Measurements from ENCODE around the gene SBF2.
"Not testable (repeated sequence)": the region's sequence is repeated elsewhere in the genome, so short reads cannot be mapped to it uniquely, and the experiment has no call there.

SBF2 gene

GRCh38 chr11:10108915-10109680 is 184.9 kb downstream of the SBF2 start:
- no peak for DNase-seq

GRCh38 chr11:10107497-10107896 is 186.5 kb downstream of the SBF2 start:
- no peak for DNase-seq

DNA sequence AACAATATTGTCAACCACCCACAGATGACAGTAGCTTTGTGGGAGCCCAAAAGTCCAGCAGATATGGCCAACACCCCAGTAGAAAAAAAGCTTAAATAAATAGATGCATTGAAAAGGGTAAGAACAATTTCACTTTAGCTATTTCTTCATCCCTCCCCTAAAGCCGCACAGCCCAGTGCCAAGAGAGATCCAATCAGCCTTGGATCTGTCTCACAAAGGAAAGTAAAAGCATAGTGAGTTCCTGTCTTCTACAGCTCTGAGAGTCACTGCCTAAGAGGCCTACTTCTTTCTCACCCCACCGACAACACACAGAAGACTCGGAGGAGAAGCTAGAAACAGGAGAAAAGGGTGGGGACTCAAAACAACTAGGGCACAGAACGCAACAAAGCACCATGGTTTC is 196.4 kb downstream of the SBF2 start:
- DNase-seq, result no peak

DNA sequence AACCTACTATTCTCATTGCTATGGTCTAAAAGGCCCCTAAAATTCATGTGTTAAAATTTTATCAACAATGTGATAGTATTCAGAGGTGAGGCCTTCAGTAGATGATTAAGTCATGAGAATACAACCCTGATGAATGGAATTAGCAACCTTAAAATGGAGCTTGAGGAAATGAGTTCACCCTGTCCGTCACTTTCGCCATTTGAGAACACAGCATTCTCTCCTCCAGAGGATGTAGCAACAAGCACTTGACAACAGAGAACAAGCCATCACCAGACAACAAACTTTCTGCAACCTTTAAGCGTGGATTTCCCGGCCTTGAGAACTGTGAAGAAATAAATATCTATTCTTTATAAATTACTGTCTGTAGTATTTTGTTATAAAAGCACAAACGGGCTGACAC is 197.0 kb downstream of the SBF2 start:
- no peak for DNase-seq

DNA sequence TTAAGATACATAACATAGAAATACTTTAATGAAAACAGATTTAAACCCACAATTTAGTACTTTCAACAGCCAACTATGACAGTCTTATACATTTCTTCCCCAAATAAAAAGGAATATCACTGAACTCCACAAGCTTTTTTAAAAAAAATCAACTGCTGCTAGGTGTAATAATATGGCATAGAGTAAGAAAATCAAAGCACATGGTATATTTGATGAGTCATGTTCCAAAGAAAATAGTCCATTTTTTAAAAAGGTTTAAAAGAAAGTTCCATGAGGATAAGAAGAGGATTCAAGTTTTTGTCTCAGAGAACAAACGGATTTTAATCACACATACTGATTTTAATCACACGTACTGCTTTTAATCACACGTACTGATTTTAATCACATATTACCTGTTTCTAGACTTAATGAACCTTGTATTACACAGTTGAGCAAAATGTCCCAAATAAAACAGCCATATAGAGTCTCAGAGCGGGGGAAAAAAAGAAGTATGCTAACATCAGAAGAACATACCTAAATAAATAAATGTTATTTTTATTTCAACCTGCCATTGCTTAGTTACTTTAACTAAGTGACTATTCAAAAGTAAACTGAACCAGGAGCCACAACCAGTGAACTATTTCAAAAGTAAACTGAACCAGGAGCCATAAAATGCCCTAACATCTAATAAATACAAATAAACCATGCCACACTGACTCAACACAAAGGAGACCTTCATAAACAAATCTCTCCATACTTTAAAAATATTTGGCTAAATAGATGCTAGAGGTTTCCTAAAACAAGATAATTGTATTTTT is 198.4 kb downstream of the SBF2 start:
- no peak for DNase-seq

- DNase-seq, result no peak
Observed at GRCh38 chr11:10092426-10092825, 201.6 kb downstream of the SBF2 start.

GRCh38 chr11:10091314-10092045 is 202.5 kb downstream of the SBF2 start:
- DNase-seq, result peak; percentile 4

DNA sequence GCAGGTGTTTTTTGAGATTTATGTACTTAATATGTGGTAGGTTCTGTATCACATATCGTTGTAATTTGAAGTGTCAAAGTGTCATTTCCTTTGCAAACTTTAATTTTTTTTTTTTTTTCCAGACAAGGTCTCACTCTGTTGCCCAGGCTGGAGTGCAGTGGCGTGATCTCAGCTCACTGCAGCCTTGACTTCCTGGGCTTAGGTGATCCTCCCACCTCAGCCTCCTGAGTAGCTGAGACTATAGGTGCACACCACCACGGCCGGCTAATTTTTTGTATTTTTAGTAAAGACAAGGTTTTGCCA is 206.1 kb downstream of the SBF2 start:
- DNase-seq, result not testable (repeated sequence)

GRCh38 chr11:10087186-10087922 is 206.7 kb downstream of the SBF2 start:
- DNase-seq, result no peak

DNA sequence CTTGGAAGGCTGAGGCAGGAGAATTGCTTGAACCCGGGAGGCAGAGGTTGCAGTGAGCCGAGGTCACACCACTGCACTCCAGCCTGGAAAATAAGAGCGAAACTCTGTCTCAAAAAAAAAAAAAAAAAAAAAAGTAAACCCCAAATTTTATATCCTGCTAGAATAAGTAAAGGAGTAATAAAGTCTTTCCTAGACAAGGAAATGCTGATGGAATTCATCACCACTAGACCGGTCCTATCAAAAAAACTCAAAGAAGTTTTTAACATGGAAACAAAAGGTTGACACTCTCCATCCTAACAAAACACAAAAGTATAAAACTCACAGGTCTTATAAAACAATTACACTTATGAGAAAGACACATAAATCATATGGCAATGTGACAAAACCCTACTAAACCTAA is 213.9 kb downstream of the SBF2 start:
- DNase-seq, result no peak

DNA sequence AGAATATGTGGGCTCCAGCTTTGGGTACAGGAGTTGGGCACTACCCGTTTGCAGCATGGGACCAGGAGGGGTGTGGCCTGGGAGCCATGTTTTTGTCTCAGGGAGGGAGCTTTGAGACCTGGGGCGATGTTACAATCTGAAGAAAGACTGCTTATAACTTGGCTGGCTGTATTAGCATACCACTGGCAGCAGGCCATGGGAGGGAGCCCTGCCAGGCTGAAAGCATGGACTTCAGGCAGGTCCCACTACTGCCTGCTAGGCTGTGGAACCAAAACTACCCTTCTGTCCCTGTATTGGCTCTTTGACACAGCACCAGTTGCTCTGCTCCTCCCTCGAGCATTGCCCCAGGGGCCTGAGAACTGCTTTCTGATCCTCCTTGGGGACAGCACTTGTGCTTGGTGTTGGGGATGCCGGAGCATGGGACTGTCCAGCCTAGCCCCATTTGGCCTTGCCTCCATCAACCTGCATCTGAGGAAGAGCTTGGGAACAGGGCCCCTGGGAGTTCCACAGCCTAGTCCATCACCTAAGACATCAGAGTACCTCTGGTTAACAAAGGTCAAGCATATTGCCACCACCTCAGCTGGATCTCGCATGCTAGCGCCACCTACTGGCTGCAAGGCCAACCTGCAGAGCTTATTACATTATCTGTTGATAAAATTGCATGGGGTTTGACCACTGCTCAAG is 217.4 kb downstream of the SBF2 start:
- no peak for DNase-seq

DNA sequence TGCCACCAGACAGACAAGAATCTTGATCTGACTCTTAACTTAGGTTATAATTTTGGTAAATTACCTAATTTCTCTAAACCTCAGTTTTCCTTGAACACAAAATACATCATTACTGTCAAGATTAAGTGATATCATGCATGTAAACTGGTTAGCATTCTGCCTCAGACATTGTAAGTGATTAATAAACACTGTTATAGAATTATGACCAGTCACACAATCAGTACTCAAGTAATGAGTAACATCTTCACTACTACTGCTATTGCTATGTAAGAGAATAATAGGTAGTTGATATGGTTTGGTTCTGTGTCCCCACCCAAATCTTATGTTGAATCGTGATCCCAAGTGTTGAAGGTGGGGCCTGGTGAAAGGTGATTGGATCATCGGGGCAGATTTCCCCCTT is 218.9 kb downstream of the SBF2 start:
- DNase-seq, result no peak

DNA sequence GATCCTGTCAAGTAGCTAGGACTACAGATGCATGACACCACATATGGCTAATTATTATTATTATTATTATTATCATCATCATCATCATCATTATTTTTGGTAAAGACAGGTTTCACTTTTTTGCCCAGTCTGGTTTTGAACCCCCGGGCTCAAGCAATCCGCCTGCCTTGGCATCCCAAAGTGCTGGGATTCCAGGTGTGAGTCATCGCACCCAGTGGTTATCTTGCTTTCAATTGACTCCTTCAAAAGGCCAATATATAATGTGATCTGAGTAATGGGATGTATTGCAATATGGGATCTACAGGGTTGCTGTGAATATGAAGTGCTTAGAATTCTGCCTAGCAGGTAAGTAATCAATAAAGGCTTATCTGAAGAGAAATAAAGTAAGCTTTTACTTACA is 221.2 kb downstream of the SBF2 start:
- DNase-seq, result no peak

DNA sequence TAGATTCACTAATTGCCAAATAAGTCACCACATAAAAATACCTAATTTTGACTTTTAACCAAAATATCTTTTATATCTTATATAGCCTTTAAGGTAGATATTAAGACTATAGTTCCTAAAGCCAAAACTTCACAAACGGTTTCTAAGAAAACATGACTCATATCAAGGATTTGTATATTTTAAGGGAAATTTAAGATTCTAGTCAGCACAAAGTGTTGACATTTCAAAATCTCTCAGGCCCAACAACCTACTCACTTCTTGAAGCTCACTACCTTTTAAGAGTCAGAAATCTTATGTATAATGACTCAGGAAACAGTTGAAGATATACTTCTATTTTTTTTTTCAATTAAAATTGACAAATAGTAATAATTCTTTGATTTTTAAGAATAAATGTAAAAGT is 221.9 kb downstream of the SBF2 start:
- DNase-seq, result no peak

DNA sequence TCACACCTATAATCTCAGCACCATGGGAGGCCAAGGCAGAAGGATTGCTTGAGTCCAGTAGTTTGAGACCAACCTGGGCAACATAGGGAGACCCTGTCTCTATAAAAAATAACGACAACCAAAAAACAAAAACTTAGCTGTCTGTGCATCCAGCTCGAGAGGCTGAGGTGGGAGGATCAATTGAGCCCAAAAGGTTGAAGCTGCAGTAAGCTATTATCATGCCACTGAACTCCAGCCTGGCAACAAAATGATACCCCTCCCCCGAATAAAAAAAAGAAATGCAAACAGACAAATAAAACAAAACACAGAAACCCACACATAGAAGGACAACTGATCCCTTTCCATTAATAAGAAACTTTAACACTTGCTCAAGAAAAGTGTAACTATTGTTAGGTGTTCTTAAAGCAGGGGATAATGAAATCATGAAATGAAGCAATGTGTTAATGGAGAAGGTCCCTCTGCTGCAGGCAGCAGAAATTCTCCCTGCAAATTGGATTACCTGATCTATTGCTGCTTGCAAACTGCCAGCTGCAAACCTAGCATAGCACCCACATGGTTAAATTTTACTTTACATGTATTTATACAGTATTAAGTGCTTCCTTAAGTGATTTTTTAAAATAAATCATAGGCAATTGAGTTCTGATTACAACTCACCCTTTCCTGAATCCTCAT is 226.3 kb downstream of the SBF2 start:
- DNase-seq, result no peak

DNA sequence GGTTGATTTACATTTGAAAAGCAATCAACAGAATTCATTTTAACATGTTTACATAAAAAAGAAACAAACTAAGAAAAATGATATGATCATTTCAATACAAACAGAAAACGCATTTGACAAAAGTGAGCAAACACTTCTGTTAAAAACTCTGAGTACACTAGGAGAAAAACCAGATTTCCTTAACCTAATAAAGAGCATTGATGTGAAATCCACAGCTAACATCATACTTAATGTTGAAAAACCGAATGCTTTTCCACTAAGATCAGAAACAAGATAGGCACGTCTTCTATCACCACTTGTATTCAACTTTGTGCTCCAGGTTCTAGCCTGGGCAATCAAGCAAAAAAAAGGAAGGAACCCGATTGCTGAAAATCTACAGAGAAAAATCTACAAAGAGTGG is 227.6 kb downstream of the SBF2 start:
- no peak for DNase-seq

- DNase-seq, result no peak
Observed at GRCh38 chr11:10064828-10065227, 229.2 kb downstream of the SBF2 start.

- DNase-seq, result no peak
Observed at GRCh38 chr11:10058356-10058755, 235.7 kb downstream of the SBF2 start.

DNA sequence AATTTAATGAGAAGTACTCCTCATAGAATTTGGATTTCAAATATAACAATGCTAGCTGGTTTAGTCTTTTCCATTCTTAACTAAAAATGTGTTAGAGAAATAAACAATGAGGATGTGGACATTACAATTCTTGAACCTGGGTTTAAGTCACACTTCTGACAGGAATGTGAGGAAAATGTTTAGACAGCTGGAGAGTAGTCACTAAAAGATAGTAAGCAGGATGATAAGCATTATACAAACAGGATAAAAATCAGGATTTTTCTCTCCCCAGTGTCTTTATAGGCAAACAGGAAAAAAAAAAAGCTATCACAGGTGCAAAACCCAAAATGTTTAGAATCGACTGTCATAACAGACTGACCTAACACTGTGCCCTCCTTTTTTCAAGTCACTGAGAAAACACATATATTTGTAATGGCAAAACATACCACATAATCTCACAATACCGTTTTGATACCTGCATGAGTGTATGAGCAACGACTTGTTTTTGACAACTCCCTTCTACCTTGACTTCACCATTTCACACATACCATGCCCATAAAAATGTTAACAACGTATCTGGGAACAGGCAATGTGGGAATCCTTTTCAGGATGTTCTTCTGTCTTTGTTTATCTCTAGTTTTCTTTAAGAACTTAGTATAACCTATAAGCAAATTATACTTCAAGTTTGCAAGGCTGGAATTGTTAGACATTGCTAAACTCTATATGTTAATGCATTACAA is 242.0 kb downstream of the SBF2 start:
- no peak for DNase-seq

- no peak for DNase-seq
Observed at GRCh38 chr11:10050561-10050960, 243.5 kb downstream of the SBF2 start.

- DNase-seq, result no peak
Observed at GRCh38 chr11:10049756-10050155, 244.3 kb downstream of the SBF2 start.

All from GF-D8 (cell line).